H1 (cell line): Measurements from ENCODE around the gene B3GALT5. TPM values are rescaled to one million over a fixed set of nuclear protein-coding genes. Genes with fewer than 3 reads are reported as not detected.

Experiments used
- EGR1 ChIP-seq: IDR thresholded peaks from 2 replicates; pipeline ENCODE4 v1.6.1; 2011; ENCODE audit warnings: low read depth, low read length, borderline replicate concordance
- GTF2F1 ChIP-seq: IDR thresholded peaks from 2 replicates; pipeline ENCODE4 v1.6.1; 2012; ENCODE audit warnings: low read depth, low read length, improper control_type of control experiment, borderline replicate concordance
- polyA plus RNA-seq, 7 experiments: library from polyadenylated mRNA; depleted of rRNA in 3 of 7; stranded (reverse) in 5 of 7; unstranded in 2 of 7; fragments of >200 nt in 5 of 7; fragments of 200-250 nt in 2 of 7; gene quantifications; 1 replicate in 5 of 7; 2 replicates in 1 of 7; 4 replicates in 1 of 7; pipeline versions ENCODE4 v1.2.1 to v1.2.3, GENCODE V29; 2011 to 2013; ENCODE audit warnings: missing spikeins in 2 of 7, mixed read lengths in 2 of 7
- total RNA-seq: library from RNA; stranded (reverse); fragmentation: NEBNext Ultra II Directional; extraction: Animal tissue kit (Norgen Biotek cat#: 25700); gene quantifications from 2 replicates; pipeline ENCODE4 v1.2.1, GENCODE V29; 2021
- TF ChIP-seq, protein P1 (sequence below): fragments of 300-600 bp; sonication (generic); IDR thresholded peaks from 2 replicates; pipeline ENCODE4 v1.7.1; 2012; ENCODE audit warnings: low read length, moderate library complexity, mild to moderate bottlenecking, inconsistent platforms; ENCODE audit not compliant: insufficient replicate concordance

B3GALT5 gene
- total and polyA plus RNA-seq, 2 of the 8 experiments (the other 6 are each of a cell fraction or from before 2014, with no cell fraction given): 11.9 to 25.1 TPM

DNA sequence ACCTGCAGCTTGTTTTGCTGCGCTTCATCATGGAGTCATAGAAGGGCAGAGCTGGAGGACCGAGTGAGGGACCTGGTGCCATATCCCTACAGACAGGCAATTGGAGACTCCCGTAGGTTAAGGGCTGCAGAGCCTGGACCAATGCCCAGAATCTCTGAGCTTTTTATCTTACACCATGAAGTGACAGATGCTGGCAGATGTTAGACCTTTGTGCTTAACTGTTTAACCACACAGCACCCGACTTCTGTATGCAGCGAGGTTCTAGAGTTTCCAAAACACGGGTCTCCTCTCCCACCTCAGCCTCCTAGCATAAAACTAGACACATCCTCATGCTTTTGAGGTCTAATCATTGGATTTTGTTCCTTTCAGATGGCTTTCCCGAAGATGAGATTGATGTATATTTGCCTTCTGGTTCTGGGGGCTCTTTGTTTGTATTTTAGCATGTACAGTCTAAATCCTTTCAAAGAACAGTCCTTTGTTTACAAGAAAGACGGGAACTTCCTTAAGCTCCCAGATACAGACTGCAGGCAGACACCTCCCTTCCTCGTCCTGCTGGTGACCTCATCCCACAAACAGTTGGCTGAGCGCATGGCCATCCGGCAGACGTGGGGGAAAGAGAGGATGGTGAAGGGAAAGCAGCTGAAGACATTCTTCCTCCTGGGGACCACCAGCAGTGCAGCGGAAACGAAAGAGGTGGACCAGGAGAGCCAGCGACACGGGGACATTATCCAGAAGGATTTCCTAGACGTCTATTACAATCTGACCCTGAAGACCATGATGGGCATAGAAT lies 47.6 kb downstream of the B3GALT5 start (continued):
- TF ChIP-seq, protein P1, sequence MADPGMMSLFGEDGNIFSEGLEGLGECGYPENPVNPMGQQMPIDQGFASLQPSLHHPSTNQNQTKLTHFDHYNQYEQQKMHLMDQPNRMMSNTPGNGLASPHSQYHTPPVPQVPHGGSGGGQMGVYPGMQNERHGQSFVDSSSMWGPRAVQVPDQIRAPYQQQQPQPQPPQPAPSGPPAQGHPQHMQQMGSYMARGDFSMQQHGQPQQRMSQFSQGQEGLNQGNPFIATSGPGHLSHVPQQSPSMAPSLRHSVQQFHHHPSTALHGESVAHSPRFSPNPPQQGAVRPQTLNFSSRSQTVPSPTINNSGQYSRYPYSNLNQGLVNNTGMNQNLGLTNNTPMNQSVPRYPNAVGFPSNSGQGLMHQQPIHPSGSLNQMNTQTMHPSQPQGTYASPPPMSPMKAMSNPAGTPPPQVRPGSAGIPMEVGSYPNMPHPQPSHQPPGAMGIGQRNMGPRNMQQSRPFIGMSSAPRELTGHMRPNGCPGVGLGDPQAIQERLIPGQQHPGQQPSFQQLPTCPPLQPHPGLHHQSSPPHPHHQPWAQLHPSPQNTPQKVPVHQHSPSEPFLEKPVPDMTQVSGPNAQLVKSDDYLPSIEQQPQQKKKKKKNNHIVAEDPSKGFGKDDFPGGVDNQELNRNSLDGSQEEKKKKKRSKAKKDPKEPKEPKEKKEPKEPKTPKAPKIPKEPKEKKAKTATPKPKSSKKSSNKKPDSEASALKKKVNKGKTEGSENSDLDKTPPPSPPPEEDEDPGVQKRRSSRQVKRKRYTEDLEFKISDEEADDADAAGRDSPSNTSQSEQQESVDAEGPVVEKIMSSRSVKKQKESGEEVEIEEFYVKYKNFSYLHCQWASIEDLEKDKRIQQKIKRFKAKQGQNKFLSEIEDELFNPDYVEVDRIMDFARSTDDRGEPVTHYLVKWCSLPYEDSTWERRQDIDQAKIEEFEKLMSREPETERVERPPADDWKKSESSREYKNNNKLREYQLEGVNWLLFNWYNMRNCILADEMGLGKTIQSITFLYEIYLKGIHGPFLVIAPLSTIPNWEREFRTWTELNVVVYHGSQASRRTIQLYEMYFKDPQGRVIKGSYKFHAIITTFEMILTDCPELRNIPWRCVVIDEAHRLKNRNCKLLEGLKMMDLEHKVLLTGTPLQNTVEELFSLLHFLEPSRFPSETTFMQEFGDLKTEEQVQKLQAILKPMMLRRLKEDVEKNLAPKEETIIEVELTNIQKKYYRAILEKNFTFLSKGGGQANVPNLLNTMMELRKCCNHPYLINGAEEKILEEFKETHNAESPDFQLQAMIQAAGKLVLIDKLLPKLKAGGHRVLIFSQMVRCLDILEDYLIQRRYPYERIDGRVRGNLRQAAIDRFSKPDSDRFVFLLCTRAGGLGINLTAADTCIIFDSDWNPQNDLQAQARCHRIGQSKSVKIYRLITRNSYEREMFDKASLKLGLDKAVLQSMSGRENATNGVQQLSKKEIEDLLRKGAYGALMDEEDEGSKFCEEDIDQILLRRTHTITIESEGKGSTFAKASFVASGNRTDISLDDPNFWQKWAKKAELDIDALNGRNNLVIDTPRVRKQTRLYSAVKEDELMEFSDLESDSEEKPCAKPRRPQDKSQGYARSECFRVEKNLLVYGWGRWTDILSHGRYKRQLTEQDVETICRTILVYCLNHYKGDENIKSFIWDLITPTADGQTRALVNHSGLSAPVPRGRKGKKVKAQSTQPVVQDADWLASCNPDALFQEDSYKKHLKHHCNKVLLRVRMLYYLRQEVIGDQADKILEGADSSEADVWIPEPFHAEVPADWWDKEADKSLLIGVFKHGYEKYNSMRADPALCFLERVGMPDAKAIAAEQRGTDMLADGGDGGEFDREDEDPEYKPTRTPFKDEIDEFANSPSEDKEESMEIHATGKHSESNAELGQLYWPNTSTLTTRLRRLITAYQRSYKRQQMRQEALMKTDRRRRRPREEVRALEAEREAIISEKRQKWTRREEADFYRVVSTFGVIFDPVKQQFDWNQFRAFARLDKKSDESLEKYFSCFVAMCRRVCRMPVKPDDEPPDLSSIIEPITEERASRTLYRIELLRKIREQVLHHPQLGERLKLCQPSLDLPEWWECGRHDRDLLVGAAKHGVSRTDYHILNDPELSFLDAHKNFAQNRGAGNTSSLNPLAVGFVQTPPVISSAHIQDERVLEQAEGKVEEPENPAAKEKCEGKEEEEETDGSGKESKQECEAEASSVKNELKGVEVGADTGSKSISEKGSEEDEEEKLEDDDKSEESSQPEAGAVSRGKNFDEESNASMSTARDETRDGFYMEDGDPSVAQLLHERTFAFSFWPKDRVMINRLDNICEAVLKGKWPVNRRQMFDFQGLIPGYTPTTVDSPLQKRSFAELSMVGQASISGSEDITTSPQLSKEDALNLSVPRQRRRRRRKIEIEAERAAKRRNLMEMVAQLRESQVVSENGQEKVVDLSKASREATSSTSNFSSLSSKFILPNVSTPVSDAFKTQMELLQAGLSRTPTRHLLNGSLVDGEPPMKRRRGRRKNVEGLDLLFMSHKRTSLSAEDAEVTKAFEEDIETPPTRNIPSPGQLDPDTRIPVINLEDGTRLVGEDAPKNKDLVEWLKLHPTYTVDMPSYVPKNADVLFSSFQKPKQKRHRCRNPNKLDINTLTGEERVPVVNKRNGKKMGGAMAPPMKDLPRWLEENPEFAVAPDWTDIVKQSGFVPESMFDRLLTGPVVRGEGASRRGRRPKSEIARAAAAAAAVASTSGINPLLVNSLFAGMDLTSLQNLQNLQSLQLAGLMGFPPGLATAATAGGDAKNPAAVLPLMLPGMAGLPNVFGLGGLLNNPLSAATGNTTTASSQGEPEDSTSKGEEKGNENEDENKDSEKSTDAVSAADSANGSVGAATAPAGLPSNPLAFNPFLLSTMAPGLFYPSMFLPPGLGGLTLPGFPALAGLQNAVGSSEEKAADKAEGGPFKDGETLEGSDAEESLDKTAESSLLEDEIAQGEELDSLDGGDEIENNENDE: no peak
- TF ChIP-seq GTF2F1 (no peak), EGR1 (no peak)
